Breast epithelium (tissue), 4 donors: ENCODE measurements around the gene CNTN1. TPM values are rescaled to one million over a fixed set of nuclear protein-coding genes. Genes with fewer than 3 reads are reported as not detected.

Experiments used
- DNase-seq, 2 donors: peaks; one replicate each; pipeline ENCODE4 v3.0.0-alpha.2; 2019; ENCODE audit warnings: low spot score in 2 of 2
- H3K27ac ChIP-seq, 2 donors: fragments of 200-600 bp; sonication (generic) in 1 of 2; one replicate each; pipeline ENCODE4 v1.5.1; 2016 to 2019; ENCODE audit warnings: mild to moderate bottlenecking in 1 of 2
- H3K27me3 ChIP-seq, 2 donors: fragments of 200-600 bp; sonication (generic) in 1 of 2; one replicate each; pipeline versions ENCODE4 v1.5.1 to v1.6.0; 2017 to 2019; ENCODE audit warnings: control low read depth in 1 of 2, mild to moderate bottlenecking in 1 of 2
- H3K36me3 ChIP-seq: fragments of 200-600 bp; one replicate; pipeline ENCODE4 v1.5.1; 2019
- H3K4me1 ChIP-seq, 2 donors: fragments of 200-600 bp; sonication (generic); one replicate each; pipeline ENCODE4 v1.5.1; 2016 to 2019; ENCODE audit warnings: control low read depth in 1 of 2
- H3K4me3 ChIP-seq, 3 donors: fragments of 200-600 bp; sonication (generic); 1 replicate in 2 of 3; 2 replicates in 1 of 3; pipeline ENCODE4 v1.5.1; 2016 to 2019; ENCODE audit warnings: mild to moderate bottlenecking in 3 of 3, moderate library complexity in 2 of 3
- H3K9me3 ChIP-seq, 2 donors: fragments of 200-600 bp; sonication (generic) in 1 of 2; one replicate each; pipeline ENCODE4 v1.5.1; 2016 to 2019; ENCODE audit warnings: control low read depth in 1 of 2
- POLR2A ChIP-seq: fragments of 450-650 bp; IDR thresholded peaks from one replicate; pipeline ENCODE4 v1.6.1; 2016; ENCODE audit warnings: antibody characterized with exemption, mild to moderate bottlenecking, moderate library complexity
- POLR2AphosphoS5 ChIP-seq, 3 donors: sonication (generic); formaldehyde crosslinking; IDR thresholded peaks; one replicate each; pipeline ENCODE4 v1.6.1; 2017; ENCODE audit warnings: antibody characterized with exemption in 3 of 3
- intact Hi-C: fragments of 100-400 bp; cut with DNase I; formaldehyde crosslinking; loops from one replicate; pipeline ENCODE4 v1.15.1; 2023; ENCODE audit warnings: low total_unique reads
- total RNA-seq, 3 donors: library from RNA; depleted of rRNA; stranded (reverse); fragments of >200 nt; gene quantifications; one replicate each; pipeline ENCODE4 v1.1.0, GENCODE V29; 2016
- TF ChIP-seq, protein P1 (sequence below), 3 donors: fragments of 450-650 bp; IDR thresholded peaks; one replicate each; pipeline ENCODE4 v1.5.1; 2016 to 2017; ENCODE audit warnings: antibody characterized with exemption in 3 of 3, mild to moderate bottlenecking in 3 of 3, moderate library complexity in 3 of 3

CNTN1 gene
- total RNA-seq, 3 donors from 2014 or later: 1.1 to 16.4 (median 7.2) TPM

DNA sequence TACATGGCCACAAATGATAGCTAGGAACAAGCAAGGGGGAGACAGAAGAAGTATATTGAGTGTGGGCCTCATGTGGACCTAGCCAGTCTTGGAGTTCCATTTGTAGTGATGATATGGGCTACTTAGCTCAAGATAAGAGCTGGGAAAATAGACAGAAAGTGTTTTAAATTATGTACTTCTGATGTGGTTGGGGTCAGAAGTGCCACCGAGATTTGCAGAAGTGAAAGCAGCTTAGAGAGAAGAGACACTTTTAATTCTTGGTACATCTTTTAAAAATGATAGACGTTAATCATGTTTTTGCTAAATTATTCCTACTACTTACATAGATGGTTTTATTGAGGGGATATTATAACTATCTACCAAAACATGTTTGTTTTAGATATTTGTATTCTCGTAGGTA is 297.5 kb downstream of the CNTN1 start:
- Histone ChIP-seq H3K4me1 (peaks cover 0 to 6% of the 10 kb centered on the region in 2 donors), H3K27ac (peak overlapping the region in 1 of 2 donors; percentile 4), H3K4me3 (no peak overlapping the region), H3K27me3 (no peaks in the 10 kb centered on the region), H3K36me3 (no peaks in the 10 kb centered on the region), H3K9me3 (no peaks in the 10 kb centered on the region)
- no peak for DNase-seq
- intact Hi-C loops: no loop called here
- TF ChIP-seq, protein P1, sequence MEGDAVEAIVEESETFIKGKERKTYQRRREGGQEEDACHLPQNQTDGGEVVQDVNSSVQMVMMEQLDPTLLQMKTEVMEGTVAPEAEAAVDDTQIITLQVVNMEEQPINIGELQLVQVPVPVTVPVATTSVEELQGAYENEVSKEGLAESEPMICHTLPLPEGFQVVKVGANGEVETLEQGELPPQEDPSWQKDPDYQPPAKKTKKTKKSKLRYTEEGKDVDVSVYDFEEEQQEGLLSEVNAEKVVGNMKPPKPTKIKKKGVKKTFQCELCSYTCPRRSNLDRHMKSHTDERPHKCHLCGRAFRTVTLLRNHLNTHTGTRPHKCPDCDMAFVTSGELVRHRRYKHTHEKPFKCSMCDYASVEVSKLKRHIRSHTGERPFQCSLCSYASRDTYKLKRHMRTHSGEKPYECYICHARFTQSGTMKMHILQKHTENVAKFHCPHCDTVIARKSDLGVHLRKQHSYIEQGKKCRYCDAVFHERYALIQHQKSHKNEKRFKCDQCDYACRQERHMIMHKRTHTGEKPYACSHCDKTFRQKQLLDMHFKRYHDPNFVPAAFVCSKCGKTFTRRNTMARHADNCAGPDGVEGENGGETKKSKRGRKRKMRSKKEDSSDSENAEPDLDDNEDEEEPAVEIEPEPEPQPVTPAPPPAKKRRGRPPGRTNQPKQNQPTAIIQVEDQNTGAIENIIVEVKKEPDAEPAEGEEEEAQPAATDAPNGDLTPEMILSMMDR (IDR thresholded peaks at IDR 0.05): no peak
- TF ChIP-seq POLR2A (no peak), POLR2AphosphoS5 (IDR thresholded peaks at IDR 0.05) (no peak)

DNA sequence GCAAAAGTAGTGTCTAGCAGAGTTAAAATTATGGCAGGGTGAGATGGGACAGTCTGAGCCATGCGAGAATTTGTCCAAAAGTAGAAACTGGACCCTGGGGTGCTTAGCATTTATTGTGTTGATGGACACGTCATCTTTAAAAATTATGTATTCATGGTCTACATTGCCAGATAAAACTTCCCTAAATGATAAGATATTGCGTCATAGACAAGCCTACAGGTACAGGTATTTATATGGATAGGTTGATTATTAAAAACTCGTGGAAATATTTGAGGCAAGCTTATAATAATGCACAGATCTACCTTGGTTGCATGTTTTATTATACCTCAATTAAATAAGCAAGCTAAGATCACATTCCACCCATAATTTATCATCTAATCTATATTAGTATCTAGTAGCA is 299.9 kb downstream of the CNTN1 start:
- Histone ChIP-seq H3K36me3 (no peaks in the 10 kb centered on the region), H3K9me3 (no peaks in the 10 kb centered on the region), H3K27me3 (no peaks in the 10 kb centered on the region), H3K27ac (no peak overlapping the region), H3K4me3 (no peak overlapping the region), H3K4me1 (peaks cover 0 to 6% of the 10 kb centered on the region in 2 donors)
- DNase-seq: no peak
- intact Hi-C loops: no loop called here
- TF ChIP-seq POLR2AphosphoS5 (IDR thresholded peaks at IDR 0.05) (no peak), POLR2A (no peak)
- TF ChIP-seq, protein P1 (IDR thresholded peaks at IDR 0.05): no peak

DNA sequence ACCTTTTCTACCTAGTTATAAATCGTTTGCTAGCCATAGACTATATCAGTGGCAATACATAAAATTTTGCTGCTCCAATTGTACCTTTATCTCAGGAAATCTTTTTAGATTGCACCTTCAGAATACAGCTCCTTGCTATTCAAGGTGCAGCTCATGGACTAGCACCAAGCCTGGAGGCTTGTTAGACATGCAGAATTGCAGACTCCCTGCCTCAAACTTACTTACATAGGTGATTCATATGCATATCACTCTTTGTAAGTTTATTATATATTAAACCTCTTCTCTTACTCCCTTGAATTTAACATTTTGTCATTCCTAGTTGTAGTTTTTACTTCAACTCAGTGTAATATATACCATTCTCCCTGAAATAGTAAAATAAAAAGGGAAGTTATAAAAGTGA is 300.4 kb downstream of the CNTN1 start:
- Histone ChIP-seq H3K4me1 (peaks cover 0 to 6% of the 10 kb centered on the region in 2 donors), H3K36me3 (no peaks in the 10 kb centered on the region), H3K27me3 (no peaks in the 10 kb centered on the region), H3K27ac (no peak overlapping the region), H3K4me3 (no peak overlapping the region), H3K9me3 (no peaks in the 10 kb centered on the region)
- TF ChIP-seq, protein P1 (IDR thresholded peaks at IDR 0.05): no peak
- TF ChIP-seq POLR2AphosphoS5 (IDR thresholded peaks at IDR 0.05) (no peak), POLR2A (no peak)
- no peak for DNase-seq
- intact Hi-C loops: no loop called here

DNA sequence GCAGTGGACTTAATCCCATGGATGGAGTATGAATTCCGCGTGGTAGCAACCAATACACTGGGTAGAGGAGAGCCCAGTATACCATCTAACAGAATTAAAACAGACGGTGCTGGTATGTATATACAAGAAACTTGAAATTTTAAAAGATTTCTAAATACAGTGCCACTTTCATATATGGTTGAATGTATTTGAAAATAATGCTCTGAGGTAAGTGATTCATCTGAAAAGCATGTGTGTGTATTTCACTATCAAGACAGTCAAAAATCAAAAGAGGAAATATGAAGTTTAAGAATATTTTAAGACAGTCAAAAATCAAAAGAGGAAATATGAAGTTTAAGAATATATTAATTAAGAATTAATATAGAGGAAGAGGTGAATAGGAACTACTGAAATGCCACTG is 300.9 kb downstream of the CNTN1 start:
- no peak for TF ChIP-seq POLR2A
- TF ChIP-seq, protein P1 (IDR thresholded peaks at IDR 0.05): no peak
- no peak for TF ChIP-seq POLR2AphosphoS5 (IDR thresholded peaks at IDR 0.05)
- no peak for DNase-seq
- intact Hi-C loops: no loop called here
- Histone ChIP-seq H3K4me3 (no peak overlapping the region), H3K4me1 (peaks cover 0 to 6% of the 10 kb centered on the region in 2 donors), H3K9me3 (no peaks in the 10 kb centered on the region), H3K27me3 (no peaks in the 10 kb centered on the region), H3K36me3 (no peaks in the 10 kb centered on the region), H3K27ac (no peak overlapping the region)

DNA sequence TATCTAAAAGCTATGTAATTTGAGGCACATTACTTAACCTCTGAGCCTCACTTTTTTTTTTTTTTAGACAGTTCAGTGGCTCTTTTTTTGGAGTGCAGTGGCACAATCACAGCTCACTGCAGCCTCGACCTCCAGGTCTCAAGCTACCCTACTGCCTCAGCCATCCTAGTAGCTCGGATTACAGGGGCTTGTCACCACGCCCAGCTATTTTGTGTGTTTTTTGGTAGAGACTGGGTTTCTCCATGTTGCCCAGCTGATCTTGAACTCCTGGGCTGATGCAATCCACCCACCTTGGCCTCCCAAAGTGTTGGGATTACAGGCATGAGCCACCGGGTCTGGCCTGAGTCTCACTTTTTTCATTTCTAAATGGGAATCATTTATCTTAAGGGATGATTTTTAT is 303.9 kb downstream of the CNTN1 start:
- Histone ChIP-seq H3K27ac (no peak overlapping the region), H3K4me1 (no peaks in the 10 kb centered on the region), H3K9me3 (no peaks in the 10 kb centered on the region), H3K27me3 (no peaks in the 10 kb centered on the region), H3K4me3 (no peak overlapping the region), H3K36me3 (no peaks in the 10 kb centered on the region)
- TF ChIP-seq, protein P1 (IDR thresholded peaks at IDR 0.05): no peak
- TF ChIP-seq POLR2A: no peak
- TF ChIP-seq POLR2AphosphoS5 (IDR thresholded peaks at IDR 0.05): no peak
- intact Hi-C loops: no loop called here
- DNase-seq: no peak
